ENCODE results near the gene RAI1.
A peak's percentile ranks its signal among the peaks of the same experiment; 100 is the strongest.

Gene RAI1

GRCh38 chr17:17708816-17709215, 27.6 kb downstream of the RAI1 start:
- TF ChIP-seq CTCF (IDR thresholded peaks at IDR 0.05; ENCODE audit: low read depth, low read length) = no peak
- DNase-seq (ENCODE audit: low read depth, low spot score) = no peak
- H3K4me3 ChIP-seq (ENCODE audit: low read depth, low read length) = no peak overlapping the region
- in situ Hi-C loops (cut with HindIII; ENCODE audit: low sequenced_read_pairs) = no loop called here

GRCh38 chr17:17709815-17710321, 28.6 kb downstream of the RAI1 start:
- in situ Hi-C loops (cut with HindIII; ENCODE audit: low sequenced_read_pairs) = no loop called here
- no peak for TF ChIP-seq CTCF (IDR thresholded peaks at IDR 0.05; ENCODE audit: low read depth, low read length)
- no peak overlapping the region for H3K4me3 ChIP-seq (ENCODE audit: low read depth, low read length)

GRCh38 chr17:17710355-17710727, 29.1 kb downstream of the RAI1 start:
- in situ Hi-C loops (cut with HindIII; ENCODE audit: low sequenced_read_pairs) = no loop called here
- TF ChIP-seq CTCF (IDR thresholded peaks at IDR 0.05; ENCODE audit: low read depth, low read length) = no peak
- no peak for DNase-seq (ENCODE audit: low read depth, low spot score)
- no peak overlapping the region for H3K4me3 ChIP-seq (ENCODE audit: low read depth, low read length)

More at GRCh38 chr17:17709815-17710321, 28.6 kb downstream of the RAI1 start:
- no peak for DNase-seq (ENCODE audit: low read depth, low spot score)

- H3K4me3 ChIP-seq (ENCODE audit: low read depth, low read length) = no peak overlapping the region
- TF ChIP-seq CTCF (IDR thresholded peaks at IDR 0.05; ENCODE audit: low read depth, low read length) = no peak
- peak; percentile 87 for DNase-seq (ENCODE audit: low read depth, low spot score)
- in situ Hi-C loops (cut with HindIII; ENCODE audit: low sequenced_read_pairs) = no loop called here
These were observed 29.7 kb downstream of the RAI1 start for GRCh38 chr17:17710728-17711541.

GRCh38 chr17:17711641-17712162, 30.4 kb downstream of the RAI1 start:
- TF ChIP-seq CTCF (IDR thresholded peaks at IDR 0.05; ENCODE audit: low read depth, low read length) = no peak
- H3K4me3 ChIP-seq (ENCODE audit: low read depth, low read length) = no peak overlapping the region
- DNase-seq (ENCODE audit: low read depth, low spot score) = no peak
- in situ Hi-C loops (cut with HindIII; ENCODE audit: low sequenced_read_pairs) = no loop called here

GRCh38 chr17:17712268-17712924, 31.1 kb downstream of the RAI1 start:
- DNase-seq (ENCODE audit: low read depth, low spot score) = peak; percentile 73
- TF ChIP-seq CTCF (IDR thresholded peaks at IDR 0.05; ENCODE audit: low read depth, low read length) = no peak
- H3K4me3 ChIP-seq (ENCODE audit: low read depth, low read length) = no peak overlapping the region
- in situ Hi-C loops (cut with HindIII; ENCODE audit: low sequenced_read_pairs) = no loop called here
